Body of pancreas (tissue), 4 donors: Measurements from ENCODE around the gene GUCA2A. TPM values are rescaled to one million over a fixed set of nuclear protein-coding genes. Genes with fewer than 3 reads are reported as not detected.

Source experiments
- ATAC-seq: fragments of 150-250 bp; one replicate; pipeline ENCODE4 v1.9.1; 2016
- DNase-seq, 4 donors: peaks; one replicate each; pipeline ENCODE4 v3.0.0-alpha.2; 2019
- H3K27ac ChIP-seq, 4 donors: fragments of 200-600 bp; sonication (generic); 1 replicate in 3 of 4; 2 replicates in 1 of 4; pipeline versions ENCODE4 v1.5.1 to v1.6.1; 2016 to 2019; ENCODE audit warnings: mild to moderate bottlenecking in 1 of 4, mixed read lengths in 1 of 4, moderate library complexity in 1 of 4
- H3K27me3 ChIP-seq, 2 donors: fragments of 200-600 bp; sonication (generic); one replicate each; pipeline ENCODE4 v1.6.0; 2016; ENCODE audit warnings: mild to moderate bottlenecking in 1 of 2
- H3K36me3 ChIP-seq, 2 donors: fragments of 200-600 bp; sonication (generic); replicated peaks in 1 of 2; 2 replicates each; pipeline ENCODE4 v1.5.1; 2016; ENCODE audit warnings: low read depth in 2 of 2; ENCODE audit not compliant: insufficient read depth in 1 of 2
- H3K4me1 ChIP-seq: fragments of 200-600 bp; sonication (generic); one replicate; pipeline ENCODE4 v1.6.0; 2016
- H3K4me3 ChIP-seq, 2 donors: fragments of 200-600 bp; sonication (generic); 1 replicate in 1 of 2; 2 replicates in 1 of 2; pipeline ENCODE4 v1.5.1; 2016 to 2019
- H3K9me3 ChIP-seq, 3 donors: fragments of 200-600 bp; sonication (generic); 1 replicate in 2 of 3; 2 replicates in 1 of 3; pipeline ENCODE4 v1.5.1; 2016
- CTCF ChIP-seq, 7 experiments: fragments of 450-650 bp in 4 of 7; fragments of 200-600 bp in 3 of 7; sonication (generic) in 3 of 7; IDR thresholded peaks; one replicate each; pipeline ENCODE4 v1.5.1; 2016 to 2019; ENCODE audit warnings: antibody characterized with exemption in 7 of 7
- POLR2A ChIP-seq, 3 donors: fragments of 450-650 bp; IDR thresholded peaks; one replicate each; pipeline ENCODE4 v1.6.1; 2016; ENCODE audit warnings: antibody characterized with exemption in 3 of 3, mild to moderate bottlenecking in 2 of 3
- WGBS, 2 donors: methylation state at CpG; one replicate each; pipeline ENCODE4 v1.1.5; 2017; 5-methylcytosine and 5-hydroxymethylcytosine counted together
- intact Hi-C: fragments of 100-400 bp; cut with DNase I; formaldehyde crosslinking; loops from one replicate; pipeline ENCODE4 v1.15.1; 2023
- total RNA-seq, 2 donors: library from RNA; depleted of rRNA; stranded (reverse); fragments of >200 nt; gene quantifications; one replicate each; pipeline ENCODE4 v1.1.0, GENCODE V29; 2016

GUCA2A gene
- total RNA-seq, 2 donors from 2014 or later, result not detected

- DNase-seq (no peak), ATAC-seq (no peak)
- H3K4me3 ChIP-seq, result no peak overlapping the region
- intact Hi-C loops, result no loop called here
- no peaks in the 10 kb centered on the region for H3K36me3 ChIP-seq
- 87 to 93% methylated on average over 6 of the region's 6 CpGs for WGBS, 2 donors
- H3K27ac ChIP-seq, result no peak overlapping the region
- H3K9me3 ChIP-seq, result no peaks in the 10 kb centered on the region
- no peaks in the 10 kb centered on the region for H3K4me1 ChIP-seq
- TF ChIP-seq CTCF (IDR thresholded peaks at IDR 0.05), result no peak
- TF ChIP-seq POLR2A (IDR thresholded peaks at IDR 0.05), result no peak
- no peaks in the 10 kb centered on the region for H3K27me3 ChIP-seq
These were observed 36.8 kb downstream of the GUCA2A start for GRCh38 chr1:42127767-42128166.

- no peaks in the 10 kb centered on the region for H3K27me3 ChIP-seq
- intact Hi-C loops, result no loop called here
- no peak for DNase-seq
- H3K36me3 ChIP-seq, result no peaks in the 10 kb centered on the region
- TF ChIP-seq CTCF (IDR thresholded peaks at IDR 0.05) (no peak), POLR2A (IDR thresholded peaks at IDR 0.05) (no peak)
- H3K4me3 ChIP-seq, result no peak overlapping the region
- H3K9me3 ChIP-seq, result no peaks in the 10 kb centered on the region
- ATAC-seq, result no peak
- 50 to 91% methylated on average over 1 of the region's 1 CpG for WGBS, 2 donors
- H3K4me1 ChIP-seq, result no peaks in the 10 kb centered on the region
- H3K27ac ChIP-seq, result no peak overlapping the region
These were observed 39.0 kb downstream of the GUCA2A start for GRCh38 chr1:42125552-42125951.

- no peak for TF ChIP-seq CTCF (IDR thresholded peaks at IDR 0.05)
- no peak for TF ChIP-seq POLR2A (IDR thresholded peaks at IDR 0.05)
- intact Hi-C loops, result no loop called here
These were observed 42.1 kb downstream of the GUCA2A start for GRCh38 chr1:42122408-42122807.

GRCh38 chr1:42118125-42118524 is 46.4 kb downstream of the GUCA2A start:
- H3K4me3 ChIP-seq, result no peak overlapping the region
- ATAC-seq (no peak), DNase-seq (no peak)
- H3K27ac ChIP-seq, result no peak overlapping the region
- no peaks in the 10 kb centered on the region for H3K27me3 ChIP-seq
- no peak for TF ChIP-seq POLR2A (IDR thresholded peaks at IDR 0.05)
- no peak for TF ChIP-seq CTCF (IDR thresholded peaks at IDR 0.05)
- H3K36me3 ChIP-seq, result no peaks in the 10 kb centered on the region
- intact Hi-C loops, result no loop called here
- WGBS, 2 donors, result 78 to 100% methylated on average over 1 of the region's 1 CpG
- no peaks in the 10 kb centered on the region for H3K9me3 ChIP-seq
- no peaks in the 10 kb centered on the region for H3K4me1 ChIP-seq

More at GRCh38 chr1:42122408-42122807, 42.1 kb downstream of the GUCA2A start:
- DNase-seq (no peak), ATAC-seq (no peak)
- H3K36me3 ChIP-seq, result no peaks in the 10 kb centered on the region
- WGBS, 2 donors, result 92 to 93% methylated on average over 3 of the region's 3 CpGs
- no peaks in the 10 kb centered on the region for H3K9me3 ChIP-seq
- H3K27me3 ChIP-seq, result no peaks in the 10 kb centered on the region
- no peaks in the 10 kb centered on the region for H3K4me1 ChIP-seq
- no peak overlapping the region for H3K4me3 ChIP-seq
- no peak overlapping the region for H3K27ac ChIP-seq

GRCh38 chr1:42117214-42117613 is 47.3 kb downstream of the GUCA2A start:
- Histone ChIP-seq H3K27me3 (no peaks in the 10 kb centered on the region), H3K27ac (no peak overlapping the region), H3K36me3 (no peaks in the 10 kb centered on the region), H3K4me1 (no peaks in the 10 kb centered on the region), H3K9me3 (no peaks in the 10 kb centered on the region), H3K4me3 (no peak overlapping the region)
- TF ChIP-seq CTCF (IDR thresholded peaks at IDR 0.05) (no peak), POLR2A (IDR thresholded peaks at IDR 0.05) (no peak)
- intact Hi-C loops, result no loop called here
- DNase-seq (no peak), ATAC-seq (no peak)
- 75 to 85% methylated on average over 5 of the region's 5 CpGs for WGBS, 2 donors
